WTC11 (cell line): ENCODE measurements around the gene ACADVL. TPM values are rescaled to one million over a fixed set of nuclear protein-coding genes. Genes with fewer than 3 reads are reported as not detected.

Source experiments
- ATAC-seq: fragments of 200-7000 bp; cut with Tn5 transposase; 2 replicates; pipeline ENCODE4 v1.10.0; 2021; ENCODE audit warnings: mild to moderate bottlenecking, moderate library complexity
- CTCF ChIA-PET: fragments of 300-600 bp; sonication (Branson Sonifier 250); formaldehyde crosslinking; loops from one replicate; lab custom pipeline; 2021; ENCODE audit warnings: antibody characterized with exemption; lab: Charles Lee
- POLR2A ChIA-PET: fragments of 350-600 bp; sonication (Branson Sonifier 250); formaldehyde crosslinking; loops from one replicate; lab custom pipeline; 2021; ENCODE audit warnings: antibody characterized with exemption; lab: Charles Lee
- DNase-seq: peaks from one replicate; pipeline ENCODE4 v3.0.0; 2021; ENCODE audit warnings: low spot score
- H3K27ac Mint-ChIP-seq: 2 replicates; pipeline ENCODE4 v1.8.0; 2021; ENCODE audit warnings: mixed read lengths
- H3K27me3 Mint-ChIP-seq: 2 replicates; pipeline ENCODE4 v1.8.0; 2021; ENCODE audit warnings: low read depth, mild to moderate bottlenecking, moderate library complexity, mixed read lengths
- H3K36me3 Mint-ChIP-seq: 2 replicates; pipeline ENCODE4 v1.8.0; 2021; ENCODE audit warnings: mixed read lengths
- H3K4me1 Mint-ChIP-seq: 2 replicates; pipeline ENCODE4 v1.8.0; 2022; ENCODE audit warnings: mixed read lengths
- H3K4me3 Mint-ChIP-seq: 2 replicates; pipeline ENCODE4 v1.8.0; 2021; ENCODE audit warnings: mild to moderate bottlenecking, moderate library complexity, mixed read lengths
- H3K9me3 Mint-ChIP-seq: 2 replicates; pipeline ENCODE4 v1.8.0; 2021; ENCODE audit warnings: mixed read lengths
- TEAD1 ChIP-seq: sonication (generic); formaldehyde crosslinking; IDR thresholded peaks from 2 replicates; pipeline ENCODE4 v1.8.0; 2022; ENCODE audit warnings: mild to moderate bottlenecking, missing genetic modification reagents
- ZNF138 ChIP-seq: sonication (generic); formaldehyde crosslinking; conservative IDR thresholded peaks from 2 replicates; pipeline ENCODE4 v1.8.1; 2022; ENCODE audit warnings: mild to moderate bottlenecking, moderate library complexity, missing genetic modification reagents
- ZNF317 ChIP-seq: sonication (generic); formaldehyde crosslinking; IDR thresholded peaks from 2 replicates; pipeline ENCODE4 v1.8.1; 2023; ENCODE audit warnings: low read depth, mild to moderate bottlenecking, moderate library complexity, missing genetic modification reagents, borderline replicate concordance
- ZNF671 ChIP-seq: fragments of 250-450 bp; sonication (Bioruptor Pico); IDR thresholded peaks from 2 replicates; pipeline ENCODE4 v1.8.0; 2021; ENCODE audit warnings: mild to moderate bottlenecking
- total RNA-seq: library from RNA; stranded (reverse); gene quantifications from 3 replicates; pipeline ENCODE4 v1.2.3, GENCODE V29; 2021
- TF ChIP-seq, protein P1 (sequence below): sonication (generic); formaldehyde crosslinking; IDR thresholded peaks from 2 replicates; pipeline ENCODE4 v1.8.0; 2023; ENCODE audit warnings: mild to moderate bottlenecking, missing genetic modification reagents
- TF ChIP-seq, protein P2 (sequence below): sonication (generic); formaldehyde crosslinking; IDR thresholded peaks from 2 replicates; pipeline ENCODE4 v1.8.1; 2023; ENCODE audit warnings: mild to moderate bottlenecking, moderate library complexity, missing genetic modification reagents
- TF ChIP-seq, protein P3 (sequence below): sonication (generic); formaldehyde crosslinking; IDR thresholded peaks from 2 replicates; pipeline ENCODE4 v1.8.1; 2022; ENCODE audit warnings: mild to moderate bottlenecking, moderate library complexity, missing genetic modification reagents
- TF ChIP-seq, protein P4 (sequence below): fragments of 200-600 bp; IDR thresholded peaks from 2 replicates; pipeline ENCODE4 v1.8.0; 2022; ENCODE audit warnings: antibody characterized with exemption
- TF ChIP-seq, protein P5 (sequence below): sonication (generic); formaldehyde crosslinking; IDR thresholded peaks from 2 replicates; pipeline ENCODE4 v1.8.1; 2023; ENCODE audit warnings: mild to moderate bottlenecking, missing genetic modification reagents

The ACADVL gene
- total RNA-seq, 1 experiment from 2014 or later: 236 TPM

DNA sequence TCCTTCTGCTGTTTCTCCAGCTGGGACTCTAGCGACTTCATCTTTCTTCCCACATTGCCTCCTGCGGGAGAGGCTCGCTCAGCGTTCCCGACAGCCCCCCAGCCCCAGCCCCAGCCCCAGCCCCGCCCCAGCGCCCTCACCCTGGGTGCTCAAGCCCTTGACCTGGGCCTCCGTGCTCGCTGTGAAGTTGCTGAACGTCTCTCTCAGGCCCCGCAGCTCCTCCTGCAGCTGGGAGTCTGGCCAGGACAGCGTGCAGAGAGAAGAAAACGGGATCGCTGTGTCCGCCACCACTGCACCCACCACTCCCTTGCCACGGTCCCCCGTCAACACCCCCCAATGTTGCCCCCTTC, 42.9 kb upstream of the ACADVL start:
- H3K4me3 Mint-ChIP-seq: no peak overlapping the region
- POLR2A ChIA-PET: interaction anchor here (1.3 to 1.9 kb wide), 3 partner anchors 44 to 134 kb away, joined by 3 to 8 read pairs (median 4); partner anchors contain the start of gene ACADVL
- CTCF ChIA-PET: interaction anchor here (0.7 to 4.5 kb wide), 35 partner anchors 9 to 211 kb away, joined by 3 to 75 read pairs (median 6); partner anchors contain the start of genes ACADVL, DLG4, PHF23 and SLC16A11
- DNase-seq (peak; percentile 37), ATAC-seq (peak; percentile 9)
- H3K27ac Mint-ChIP-seq: no peak overlapping the region
- H3K36me3 Mint-ChIP-seq: no peaks in the 10 kb centered on the region; the same call in none of the 2 replicates
- H3K9me3 Mint-ChIP-seq: no peaks in the 10 kb centered on the region
- peaks cover 10% of the 10 kb centered on the region for H3K27me3 Mint-ChIP-seq
- TF ChIP-seq ZNF317 (CRISPR knock-in tag) (no peak), ZNF138 (CRISPR knock-in tag) (no peak), TEAD1 (CRISPR knock-in tag) (no peak)
- TF ChIP-seq, protein P1, sequence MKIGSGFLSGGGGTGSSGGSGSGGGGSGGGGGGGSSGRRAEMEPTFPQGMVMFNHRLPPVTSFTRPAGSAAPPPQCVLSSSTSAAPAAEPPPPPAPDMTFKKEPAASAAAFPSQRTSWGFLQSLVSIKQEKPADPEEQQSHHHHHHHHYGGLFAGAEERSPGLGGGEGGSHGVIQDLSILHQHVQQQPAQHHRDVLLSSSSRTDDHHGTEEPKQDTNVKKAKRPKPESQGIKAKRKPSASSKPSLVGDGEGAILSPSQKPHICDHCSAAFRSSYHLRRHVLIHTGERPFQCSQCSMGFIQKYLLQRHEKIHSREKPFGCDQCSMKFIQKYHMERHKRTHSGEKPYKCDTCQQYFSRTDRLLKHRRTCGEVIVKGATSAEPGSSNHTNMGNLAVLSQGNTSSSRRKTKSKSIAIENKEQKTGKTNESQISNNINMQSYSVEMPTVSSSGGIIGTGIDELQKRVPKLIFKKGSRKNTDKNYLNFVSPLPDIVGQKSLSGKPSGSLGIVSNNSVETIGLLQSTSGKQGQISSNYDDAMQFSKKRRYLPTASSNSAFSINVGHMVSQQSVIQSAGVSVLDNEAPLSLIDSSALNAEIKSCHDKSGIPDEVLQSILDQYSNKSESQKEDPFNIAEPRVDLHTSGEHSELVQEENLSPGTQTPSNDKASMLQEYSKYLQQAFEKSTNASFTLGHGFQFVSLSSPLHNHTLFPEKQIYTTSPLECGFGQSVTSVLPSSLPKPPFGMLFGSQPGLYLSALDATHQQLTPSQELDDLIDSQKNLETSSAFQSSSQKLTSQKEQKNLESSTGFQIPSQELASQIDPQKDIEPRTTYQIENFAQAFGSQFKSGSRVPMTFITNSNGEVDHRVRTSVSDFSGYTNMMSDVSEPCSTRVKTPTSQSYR (CRISPR knock-in tag): no peak
- H3K4me1 Mint-ChIP-seq: peaks cover 12% of the 10 kb centered on the region

DNA sequence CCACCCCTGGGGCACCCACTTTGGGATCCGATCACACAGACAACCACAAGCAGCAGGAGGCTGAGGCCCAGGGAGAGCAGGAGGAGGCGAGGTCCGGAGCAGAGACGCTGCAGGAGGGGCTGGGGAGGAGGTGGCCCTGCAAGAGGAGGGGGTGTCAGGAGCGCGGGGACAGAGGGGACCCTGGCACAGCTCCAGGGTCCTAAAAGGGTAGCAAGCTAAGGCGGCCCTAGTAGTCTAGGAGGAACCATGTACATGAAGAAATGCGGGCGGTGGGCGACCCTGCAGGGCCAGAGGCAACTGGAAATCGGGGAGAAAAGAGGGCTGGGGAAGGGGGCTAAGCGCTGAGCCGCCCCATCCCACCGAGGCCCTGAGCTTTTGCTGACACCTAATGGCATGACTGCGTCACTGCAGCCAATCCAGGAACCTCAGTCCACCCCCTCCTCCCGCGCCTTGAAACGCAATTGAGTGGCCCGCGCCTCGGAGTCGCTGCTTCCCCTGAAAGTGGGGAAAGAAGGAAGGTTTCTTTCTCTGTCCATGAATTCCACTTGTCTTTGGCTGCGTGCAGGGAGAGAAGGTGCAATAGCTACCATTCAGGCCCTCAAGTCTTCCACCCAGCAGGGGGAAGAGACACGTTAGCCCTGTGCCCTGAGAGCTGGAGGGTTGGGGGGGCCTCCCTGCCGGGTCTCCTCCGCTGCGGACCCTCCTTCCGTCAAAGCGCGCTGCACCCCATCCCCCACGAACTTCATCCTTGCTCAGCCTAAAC, 42.4 kb upstream of the ACADVL start:
- ChIA-PET POLR2A (interaction anchor here (1.3 to 1.9 kb wide), 4 partner anchors 43 to 142 kb away, joined by 3 to 8 read pairs (median 4); partner anchors contain the start of genes ACADVL and SLC16A13), CTCF (interaction anchor here (0.6 to 4.5 kb wide), 43 partner anchors 9 to 262 kb away, joined by 3 to 75 read pairs (median 5); partner anchors contain the start of genes ACADVL, ASGR2, DLG4 and PHF23)
- TF ChIP-seq, protein P2, sequence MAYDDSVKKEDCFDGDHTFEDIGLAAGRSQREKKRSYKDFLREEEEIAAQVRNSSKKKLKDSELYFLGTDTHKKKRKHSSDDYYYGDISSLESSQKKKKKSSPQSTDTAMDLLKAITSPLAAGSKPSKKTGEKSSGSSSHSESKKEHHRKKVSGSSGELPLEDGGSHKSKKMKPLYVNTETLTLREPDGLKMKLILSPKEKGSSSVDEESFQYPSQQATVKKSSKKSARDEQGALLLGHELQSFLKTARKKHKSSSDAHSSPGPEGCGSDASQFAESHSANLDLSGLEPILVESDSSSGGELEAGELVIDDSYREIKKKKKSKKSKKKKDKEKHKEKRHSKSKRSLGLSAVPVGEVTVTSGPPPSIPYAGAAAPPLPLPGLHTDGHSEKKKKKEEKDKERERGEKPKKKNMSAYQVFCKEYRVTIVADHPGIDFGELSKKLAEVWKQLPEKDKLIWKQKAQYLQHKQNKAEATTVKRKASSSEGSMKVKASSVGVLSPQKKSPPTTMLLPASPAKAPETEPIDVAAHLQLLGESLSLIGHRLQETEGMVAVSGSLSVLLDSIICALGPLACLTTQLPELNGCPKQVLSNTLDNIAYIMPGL (CRISPR knock-in tag): no peak
- no peak for TF ChIP-seq ZNF671
- TF ChIP-seq, protein P3, sequence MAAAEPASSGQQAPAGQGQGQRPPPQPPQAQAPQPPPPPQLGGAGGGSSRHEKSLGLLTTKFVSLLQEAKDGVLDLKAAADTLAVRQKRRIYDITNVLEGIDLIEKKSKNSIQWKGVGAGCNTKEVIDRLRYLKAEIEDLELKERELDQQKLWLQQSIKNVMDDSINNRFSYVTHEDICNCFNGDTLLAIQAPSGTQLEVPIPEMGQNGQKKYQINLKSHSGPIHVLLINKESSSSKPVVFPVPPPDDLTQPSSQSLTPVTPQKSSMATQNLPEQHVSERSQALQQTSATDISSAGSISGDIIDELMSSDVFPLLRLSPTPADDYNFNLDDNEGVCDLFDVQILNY (CRISPR knock-in tag): 0 out of 2 replicates have a peak, but pooled peaks have one; percentile 44
- TF ChIP-seq, protein P4, sequence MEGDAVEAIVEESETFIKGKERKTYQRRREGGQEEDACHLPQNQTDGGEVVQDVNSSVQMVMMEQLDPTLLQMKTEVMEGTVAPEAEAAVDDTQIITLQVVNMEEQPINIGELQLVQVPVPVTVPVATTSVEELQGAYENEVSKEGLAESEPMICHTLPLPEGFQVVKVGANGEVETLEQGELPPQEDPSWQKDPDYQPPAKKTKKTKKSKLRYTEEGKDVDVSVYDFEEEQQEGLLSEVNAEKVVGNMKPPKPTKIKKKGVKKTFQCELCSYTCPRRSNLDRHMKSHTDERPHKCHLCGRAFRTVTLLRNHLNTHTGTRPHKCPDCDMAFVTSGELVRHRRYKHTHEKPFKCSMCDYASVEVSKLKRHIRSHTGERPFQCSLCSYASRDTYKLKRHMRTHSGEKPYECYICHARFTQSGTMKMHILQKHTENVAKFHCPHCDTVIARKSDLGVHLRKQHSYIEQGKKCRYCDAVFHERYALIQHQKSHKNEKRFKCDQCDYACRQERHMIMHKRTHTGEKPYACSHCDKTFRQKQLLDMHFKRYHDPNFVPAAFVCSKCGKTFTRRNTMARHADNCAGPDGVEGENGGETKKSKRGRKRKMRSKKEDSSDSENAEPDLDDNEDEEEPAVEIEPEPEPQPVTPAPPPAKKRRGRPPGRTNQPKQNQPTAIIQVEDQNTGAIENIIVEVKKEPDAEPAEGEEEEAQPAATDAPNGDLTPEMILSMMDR: peak; percentile 77
- TF ChIP-seq, protein P5, sequence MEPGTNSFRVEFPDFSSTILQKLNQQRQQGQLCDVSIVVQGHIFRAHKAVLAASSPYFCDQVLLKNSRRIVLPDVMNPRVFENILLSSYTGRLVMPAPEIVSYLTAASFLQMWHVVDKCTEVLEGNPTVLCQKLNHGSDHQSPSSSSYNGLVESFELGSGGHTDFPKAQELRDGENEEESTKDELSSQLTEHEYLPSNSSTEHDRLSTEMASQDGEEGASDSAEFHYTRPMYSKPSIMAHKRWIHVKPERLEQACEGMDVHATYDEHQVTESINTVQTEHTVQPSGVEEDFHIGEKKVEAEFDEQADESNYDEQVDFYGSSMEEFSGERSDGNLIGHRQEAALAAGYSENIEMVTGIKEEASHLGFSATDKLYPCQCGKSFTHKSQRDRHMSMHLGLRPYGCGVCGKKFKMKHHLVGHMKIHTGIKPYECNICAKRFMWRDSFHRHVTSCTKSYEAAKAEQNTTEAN (CRISPR knock-in tag): peak; percentile 43; the same call in 1 of the 2 replicates
- Mint-ChIP-seq H3K27me3 (peaks cover 10% of the 10 kb centered on the region), H3K9me3 (no peaks in the 10 kb centered on the region), H3K4me3 (no peak overlapping the region), H3K36me3 (no peaks in the 10 kb centered on the region; the same call in none of the 2 replicates), H3K4me1 (peaks cover 12% of the 10 kb centered on the region), H3K27ac (peak overlapping the region; percentile 80; the same call in 1 of the 2 replicates)
- DNase-seq (peak; percentile 85), ATAC-seq (peak; percentile 68)
